Glomerular visceral epithelial cell (primary cell): Measurements from ENCODE around the gene ZNF581.
A peak's percentile ranks its signal among the peaks of the same experiment; 100 is the strongest.

Experiments used
- DNase-seq: peaks from one replicate; pipeline ENCODE4 v3.0.0-alpha.2; 2016; ENCODE audit errors: extremely low spot score

ZNF581 gene

GRCh38 chr19:55626350-55626749 lies 17.1 kb upstream of the ZNF581 start:
- no peak for DNase-seq

- DNase-seq: peak; percentile 94
Observed at GRCh38 chr19:55632463-55632834, 11.0 kb upstream of the ZNF581 start.

- DNase-seq: no peak
Observed at GRCh38 chr19:55633861-55634260, 9.6 kb upstream of the ZNF581 start.

DNA sequence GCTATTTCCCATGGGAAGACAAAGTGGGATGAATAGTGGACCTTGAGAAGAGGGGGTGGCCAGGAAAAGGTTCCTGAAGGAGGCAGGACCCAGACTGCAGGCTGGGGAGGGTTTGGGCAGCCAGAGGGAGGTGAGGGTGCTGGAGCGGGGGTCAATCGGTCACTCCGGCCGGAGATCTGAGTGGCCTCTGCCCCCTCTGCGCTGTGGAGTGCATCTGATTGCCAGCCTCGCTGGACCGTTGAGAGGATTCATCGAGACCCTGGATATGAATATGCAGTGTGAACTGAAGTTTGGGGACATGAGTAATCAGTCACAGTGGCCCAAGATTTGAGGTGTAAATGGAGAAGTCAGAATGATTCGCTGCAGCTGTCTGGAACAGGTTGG lies 8.1 kb upstream of the ZNF581 start:
- no peak for DNase-seq

GRCh38 chr19:55635856-55636440 lies 7.5 kb upstream of the ZNF581 start:
- no peak for DNase-seq

- no peak for DNase-seq
Observed at GRCh38 chr19:55636723-55637122, 6.7 kb upstream of the ZNF581 start.

DNA sequence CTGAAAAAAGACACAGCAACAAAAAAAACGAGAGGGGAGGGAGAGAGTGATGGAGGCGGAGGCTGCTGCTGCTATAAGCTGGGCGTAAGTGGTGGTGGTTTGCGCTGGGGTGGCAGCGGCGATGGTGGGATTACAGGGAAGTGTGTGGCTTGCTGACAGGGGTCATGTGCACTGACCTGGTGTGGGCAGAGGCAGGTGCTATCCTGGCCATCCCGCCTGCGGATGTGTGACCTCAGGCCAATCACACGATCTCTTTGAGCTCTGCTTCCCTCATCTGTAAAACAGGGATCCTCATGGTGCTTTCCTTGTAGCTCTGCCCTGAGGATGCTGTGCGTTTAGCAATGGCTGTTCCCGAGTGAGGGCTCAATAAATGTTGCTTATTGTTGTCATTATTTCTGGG lies 5.9 kb upstream of the ZNF581 start:
- DNase-seq: no peak

- peak; percentile 51 for DNase-seq
Observed at GRCh38 chr19:55638864-55639359, 4.5 kb upstream of the ZNF581 start.

- peak; percentile 64 for DNase-seq
Observed at GRCh38 chr19:55640043-55640576, 3.3 kb upstream of the ZNF581 start.

DNA sequence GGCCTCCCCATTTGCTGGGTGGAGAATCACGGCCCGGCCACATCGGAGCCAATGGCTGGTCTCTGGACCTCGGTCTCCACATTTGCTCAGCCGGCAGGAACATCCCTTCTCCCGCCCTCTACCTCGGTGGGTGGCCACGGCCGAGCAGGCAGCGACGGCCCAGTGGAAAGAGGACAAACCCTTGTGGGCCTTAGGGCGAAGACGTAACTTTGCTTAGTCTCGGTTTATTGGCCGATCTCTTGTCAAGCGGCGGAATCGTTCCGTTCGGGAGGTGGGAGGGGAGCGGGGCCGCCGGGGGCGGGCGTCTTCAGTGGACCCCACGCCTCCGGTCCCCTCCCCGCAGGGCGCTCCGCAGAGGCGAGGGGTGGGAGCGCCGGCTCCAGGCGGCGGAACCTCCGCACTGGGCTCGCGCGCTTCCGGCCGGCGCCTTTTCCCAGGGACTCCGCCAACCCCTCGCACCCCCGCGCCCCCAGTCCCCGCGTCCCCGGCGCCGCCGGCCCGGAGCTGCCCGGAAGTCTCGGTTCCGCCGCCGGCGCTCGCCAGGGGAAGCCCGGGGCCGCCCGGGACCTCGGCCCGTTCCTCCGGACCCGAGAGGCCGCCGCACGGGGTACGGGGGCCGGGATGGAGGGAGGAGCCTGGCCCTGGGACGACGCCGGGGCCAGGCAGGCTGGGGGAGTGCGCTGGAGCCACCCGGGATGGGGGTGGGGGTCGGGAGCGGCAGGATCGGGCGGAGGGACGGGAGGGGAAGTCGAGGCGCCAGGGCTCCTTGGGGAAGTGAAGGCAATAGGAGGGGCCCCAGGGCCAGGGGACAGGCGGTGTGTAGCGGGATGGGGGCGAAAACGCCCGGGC lies 2.6 kb upstream of the ZNF581 start, which contains the start of gene ZNF580:
Gene ZNF580 (plus strand): TSS at position 426 of the 849 bp plus-strand sequence. CDS start 1,507 bp downstream, outside the sequence.
- DNase-seq: peak; percentile 87

GRCh38 chr19:55641426-55642152 lies 1.9 kb upstream of the ZNF581 start:
- peak; percentile 46 for DNase-seq

- peak; percentile 36 for DNase-seq
Observed at GRCh38 chr19:55642153-55643002, 1.1 kb upstream of the ZNF581 start.

- DNase-seq: peak; percentile 21
Observed at GRCh38 chr19:55643887-55644176, 383 bp downstream of the ZNF581 start.

- DNase-seq: no peak
Observed at GRCh38 chr19:55644191-55644833, 863 bp downstream of the ZNF581 start.

DNA sequence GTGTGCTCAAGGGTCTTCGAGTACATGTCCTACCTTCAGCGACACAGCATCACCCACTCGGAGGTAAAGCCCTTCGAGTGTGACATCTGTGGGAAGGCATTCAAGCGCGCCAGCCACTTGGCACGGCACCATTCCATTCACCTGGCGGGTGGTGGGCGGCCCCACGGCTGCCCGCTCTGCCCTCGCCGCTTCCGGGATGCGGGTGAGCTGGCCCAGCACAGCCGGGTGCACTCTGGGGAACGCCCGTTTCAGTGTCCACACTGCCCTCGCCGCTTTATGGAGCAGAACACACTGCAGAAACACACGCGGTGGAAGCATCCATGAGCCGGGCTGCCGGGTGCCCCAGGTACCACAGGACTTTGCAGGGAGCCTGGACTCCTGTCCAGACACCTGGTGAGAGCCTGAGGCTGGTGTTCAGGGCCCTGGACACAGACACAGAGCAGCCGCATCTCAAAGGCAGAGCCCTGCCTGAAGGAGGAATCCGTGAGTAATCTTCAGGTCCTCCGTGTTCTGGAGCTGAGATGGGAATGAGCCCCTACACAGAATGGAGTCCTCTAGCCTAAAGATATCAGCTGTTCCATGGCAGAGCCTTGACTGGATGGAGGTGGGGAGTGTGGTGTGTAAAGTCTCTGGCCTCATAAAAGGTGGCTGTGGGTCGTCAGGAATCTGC lies 1.5 kb downstream of the ZNF581 start:
- peak; percentile 62 for DNase-seq

- DNase-seq: no peak
Observed at GRCh38 chr19:55645512-55645881, 2.0 kb downstream of the ZNF581 start.

GRCh38 chr19:55646889-55647731 lies 3.7 kb downstream of the ZNF581 start:
- DNase-seq: no peak

- peak; percentile 70 for DNase-seq
Observed at GRCh38 chr19:55647732-55648584, 4.5 kb downstream of the ZNF581 start, which contains the start of gene CCDC106. CCDC106 (plus strand) TSS chr19:55648212; CDS start chr19:55649047, 835 bp downstream.
